NT2/D1 (cell line): Measurements from ENCODE around the gene NAALADL2.

Experiments
- SUZ12 ChIP-seq: IDR thresholded peaks from 2 replicates; pipeline ENCODE4 v1.6.1; 2011; ENCODE audit not compliant: insufficient read length, insufficient read depth; ENCODE audit errors: extremely low read depth
- YY1 ChIP-seq: IDR thresholded peaks from 2 replicates; pipeline ENCODE4 v1.6.1; 2011; ENCODE audit not compliant: insufficient read length, insufficient read depth
- ZNF274 ChIP-seq: IDR thresholded peaks from 2 replicates; pipeline ENCODE4 v1.6.1; 2011; ENCODE audit warnings: mild to moderate bottlenecking, low read depth, low read length

GRCh38 chr3:175066617-175067415, 207.7 kb downstream of the NAALADL2 start:
- no peak for TF ChIP-seq ZNF274
- TF ChIP-seq YY1, result no peak
- TF ChIP-seq SUZ12, result no peak
